B cell (primary cell): Measurements from ENCODE around the gene MYL10. TPM values are rescaled to one million over a fixed set of nuclear protein-coding genes. Genes with fewer than 3 reads are reported as not detected.

Source experiments
- ATAC-seq: fragments of 200-7000 bp; cut with Tn5 transposase; one replicate; pipeline ENCODE4 v1.10.0; 2021; ENCODE audit warnings: low read depth, mild to moderate bottlenecking, moderate number of reproducible peaks, moderate library complexity
- CTCF ChIA-PET: fragments of 350-600 bp; sonication (Branson Sonifier 250); formaldehyde crosslinking; loops from one replicate; lab custom pipeline; 2021; ENCODE audit warnings: antibody characterized with exemption, inconsistent platforms; lab: Charles Lee
- POLR2A ChIA-PET: fragments of 350-600 bp; sonication (Branson Sonifier 250); formaldehyde crosslinking; loops from one replicate; lab custom pipeline; 2021; ENCODE audit warnings: antibody characterized with exemption; lab: Charles Lee
- DNase-seq: peaks from one replicate; pipeline ENCODE4 v3.0.0; 2013
- H2AFZ ChIP-seq: 2 replicates; pipeline ENCODE4 v1.6.1; 2012; ENCODE audit warnings: mild to moderate bottlenecking, low read depth, low read length; ENCODE audit not compliant: insufficient read depth, poor library complexity, severe bottlenecking
- H3K27ac ChIP-seq, 2 donors: 1 replicate in 1 of 2; 2 replicates in 1 of 2; pipeline ENCODE4 v1.5.1; 2012 to 2013; ENCODE audit warnings: low read length in 2 of 2, mild to moderate bottlenecking in 2 of 2, moderate library complexity in 1 of 2
- H3K27me3 ChIP-seq, 4 experiments: fragments of 200-600 bp in 1 of 4; sonication (generic) in 1 of 4; replicated peaks in 1 of 4; 1 replicate in 2 of 4; 2 replicates in 2 of 4; pipeline versions ENCODE4 v1.6.1 to v1.7.0; 2013 to 2016; ENCODE audit warnings: low read length in 3 of 4, mild to moderate bottlenecking in 2 of 4, mixed read lengths in 1 of 4, moderate library complexity in 1 of 4; ENCODE audit not compliant: insufficient read depth in 4 of 4, control insufficient read depth in 3 of 4; ENCODE audit errors: control extremely low read depth in 1 of 4
- H3K36me3 ChIP-seq, 2 experiments: replicated peaks in 1 of 2; 1 replicate in 1 of 2; 2 replicates in 1 of 2; pipeline versions ENCODE4 v1.6.1 to v1.7.1; 2013; ENCODE audit warnings: low read length in 1 of 2; ENCODE audit not compliant: insufficient read depth in 2 of 2, control insufficient read depth in 1 of 2; ENCODE audit errors: control extremely low read depth in 1 of 2, extremely low read depth in 1 of 2
- H3K4me1 ChIP-seq, 2 donors: fragments of 200-600 bp in 1 of 2; sonication (generic) in 1 of 2; 1 replicate in 1 of 2; 2 replicates in 1 of 2; pipeline versions ENCODE4 v1.5.1 to v1.6.1; 2013 to 2017; ENCODE audit warnings: low read length in 2 of 2; ENCODE audit not compliant: control insufficient read depth in 2 of 2, insufficient read depth in 2 of 2
- H3K4me2 ChIP-seq: replicated peaks from 2 replicates; pipeline ENCODE3; 2012; ENCODE audit warnings: mild to moderate bottlenecking, low read depth, low read length; ENCODE audit not compliant: poor library complexity, severe bottlenecking
- H3K4me3 ChIP-seq, 5 experiments: fragments of 200-600 bp in 1 of 5; sonication (generic) in 1 of 5; 1 replicate in 3 of 5; 2 replicates in 2 of 5; pipeline versions ENCODE4 v1.5.1 to v1.7.0; 2011 to 2016; ENCODE audit warnings: low read length in 4 of 5, mild to moderate bottlenecking in 4 of 5, low read depth in 2 of 5, control low read depth in 1 of 5, moderate library complexity in 1 of 5; ENCODE audit not compliant: insufficient read depth in 1 of 5; ENCODE audit errors: control extremely low read depth in 1 of 5, extremely low read depth in 1 of 5
- H3K79me2 ChIP-seq: fragments of 200-600 bp; sonication (generic); one replicate; pipeline ENCODE4 v1.6.0; 2016; ENCODE audit warnings: low read length; ENCODE audit not compliant: control insufficient read depth, insufficient read depth
- H3K9ac ChIP-seq: fragments of 200-600 bp; sonication (generic); 2 replicates; pipeline ENCODE4 v1.6.1; 2017; ENCODE audit warnings: mild to moderate bottlenecking, low read length, moderate library complexity
- H3K9me3 ChIP-seq, 3 donors: one replicate each; pipeline versions ENCODE4 v1.6.1 to v1.7.1; 2013; ENCODE audit warnings: low read length in 2 of 3; ENCODE audit not compliant: control insufficient read depth in 2 of 3, insufficient read depth in 1 of 3; ENCODE audit errors: control extremely low read depth in 1 of 3
- H4K20me1 ChIP-seq: 2 replicates; pipeline ENCODE4 v1.6.0; 2012; ENCODE audit warnings: mild to moderate bottlenecking, low read length; ENCODE audit not compliant: insufficient read depth, control insufficient read depth, poor library complexity, severe bottlenecking
- H3K27ac Mint-ChIP-seq: one replicate; pipeline ENCODE4 v1.8.0; 2021; ENCODE audit warnings: mixed read lengths
- H3K27me3 Mint-ChIP-seq: one replicate; pipeline ENCODE4 v1.8.0; 2021; ENCODE audit warnings: mixed read lengths
- H3K4me1 Mint-ChIP-seq: one replicate; pipeline ENCODE4 v1.8.0; 2021; ENCODE audit warnings: mixed read lengths
- H3K4me3 Mint-ChIP-seq: one replicate; pipeline ENCODE4 v1.8.0; 2021; ENCODE audit warnings: mixed read lengths
- H3K9me3 Mint-ChIP-seq: one replicate; pipeline ENCODE4 v1.8.0; 2022; ENCODE audit warnings: mixed read lengths; ENCODE audit not compliant: insufficient read depth
- EZH2 ChIP-seq: IDR thresholded peaks from 2 replicates; pipeline ENCODE4 v1.6.1; 2012; ENCODE audit warnings: borderline replicate concordance, low read depth, mild to moderate bottlenecking, moderate library complexity, low read length; ENCODE audit not compliant: insufficient read depth, poor library complexity, severe bottlenecking
- WGBS: methylation state at CpG from one replicate; pipeline ENCODE4 v1.1.5; 2013; ENCODE audit warnings: missing lambda C conversion rate; ENCODE audit not compliant: insufficient coverage; 5-methylcytosine and 5-hydroxymethylcytosine counted together
- intact Hi-C: fragments of 100-400 bp; cut with micrococcal nuclease; formaldehyde crosslinking; loops from one replicate; pipeline ENCODE4 v1.10.0; 2022
- polyA plus RNA-seq: library from polyadenylated mRNA; depleted of rRNA; stranded (reverse); fragments of >200 nt; gene quantifications from 2 replicates; pipeline ENCODE4 v1.2.3, GENCODE V29; 2012
- total RNA-seq, 2 donors: library from RNA; stranded (reverse); fragments of 120-200 nt in 1 of 2; gene quantifications; 1 replicate in 1 of 2; 2 replicates in 1 of 2; pipeline versions ENCODE4 v1.2.3 to v1.2.4, GENCODE V29; 2013 to 2022
- TF ChIP-seq, protein P1 (sequence below): fragments of 200-600 bp; IDR thresholded peaks from one replicate; pipeline ENCODE4 v1.8.0; 2022; ENCODE audit warnings: antibody characterized with exemption, mild to moderate bottlenecking

MYL10 gene
- total and polyA plus RNA-seq, 2 donors (not counting 1 experiment from before 2014, with no cell fraction given): not detected

DNA sequence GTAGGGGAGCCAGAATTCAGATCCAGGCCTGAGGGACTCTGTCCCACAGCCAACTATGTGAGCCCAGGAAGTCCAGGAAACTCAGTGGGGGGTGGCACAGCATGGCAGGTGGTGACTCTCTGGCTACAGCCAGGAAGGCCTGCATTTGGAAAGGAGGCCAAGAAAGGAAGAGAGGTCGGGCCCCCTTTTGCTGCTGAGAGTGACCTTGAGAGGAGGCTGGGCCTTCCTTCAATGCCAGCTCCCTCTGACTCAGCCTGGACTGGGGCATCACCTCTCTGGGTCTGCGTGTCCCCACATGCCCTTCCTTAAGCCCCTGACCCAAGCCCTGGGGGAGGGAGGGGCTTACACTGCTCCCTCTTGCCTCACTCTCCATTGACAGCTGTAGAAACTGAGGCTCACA is 6.4 kb upstream of the MYL10 start:
- no peaks in the 10 kb centered on the region for H3K4me1 Mint-ChIP-seq
- no peaks in the 10 kb centered on the region for H4K20me1 ChIP-seq
- H2AFZ ChIP-seq: no peak overlapping the region
- no peak overlapping the region for H3K27ac ChIP-seq
- H3K27me3 Mint-ChIP-seq: peaks cover 5% of the 10 kb centered on the region
- H3K9me3 Mint-ChIP-seq: no peaks in the 10 kb centered on the region
- ATAC-seq (no peak), DNase-seq (no peak)
- TF ChIP-seq EZH2: no peak
- TF ChIP-seq, protein P1, sequence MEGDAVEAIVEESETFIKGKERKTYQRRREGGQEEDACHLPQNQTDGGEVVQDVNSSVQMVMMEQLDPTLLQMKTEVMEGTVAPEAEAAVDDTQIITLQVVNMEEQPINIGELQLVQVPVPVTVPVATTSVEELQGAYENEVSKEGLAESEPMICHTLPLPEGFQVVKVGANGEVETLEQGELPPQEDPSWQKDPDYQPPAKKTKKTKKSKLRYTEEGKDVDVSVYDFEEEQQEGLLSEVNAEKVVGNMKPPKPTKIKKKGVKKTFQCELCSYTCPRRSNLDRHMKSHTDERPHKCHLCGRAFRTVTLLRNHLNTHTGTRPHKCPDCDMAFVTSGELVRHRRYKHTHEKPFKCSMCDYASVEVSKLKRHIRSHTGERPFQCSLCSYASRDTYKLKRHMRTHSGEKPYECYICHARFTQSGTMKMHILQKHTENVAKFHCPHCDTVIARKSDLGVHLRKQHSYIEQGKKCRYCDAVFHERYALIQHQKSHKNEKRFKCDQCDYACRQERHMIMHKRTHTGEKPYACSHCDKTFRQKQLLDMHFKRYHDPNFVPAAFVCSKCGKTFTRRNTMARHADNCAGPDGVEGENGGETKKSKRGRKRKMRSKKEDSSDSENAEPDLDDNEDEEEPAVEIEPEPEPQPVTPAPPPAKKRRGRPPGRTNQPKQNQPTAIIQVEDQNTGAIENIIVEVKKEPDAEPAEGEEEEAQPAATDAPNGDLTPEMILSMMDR: no peak
- intact Hi-C loops: no loop called here
- no peak overlapping the region for H3K4me3 Mint-ChIP-seq
- ChIA-PET POLR2A (no interaction called here), CTCF (interaction anchor here (0.6 kb wide), 1 partner anchor 1758 kb away, joined by 4 read pairs; no protein-coding TSS in a partner anchor)
- peaks cover 0 to 13% (median 0%) of the 10 kb centered on the region in 3 donors for H3K9me3 ChIP-seq
- H3K9ac ChIP-seq: no peak overlapping the region
- no peaks in the 10 kb centered on the region for H3K4me1 ChIP-seq
- no peaks in the 10 kb centered on the region for H3K27me3 ChIP-seq
- no peak overlapping the region for H3K27ac Mint-ChIP-seq
- H3K4me2 ChIP-seq: no peak overlapping the region
- no peak overlapping the region for H3K4me3 ChIP-seq
- no peaks in the 10 kb centered on the region for H3K79me2 ChIP-seq
- WGBS: 60% methylated on average over 1 of the region's 2 CpGs
- no peaks in the 10 kb centered on the region for H3K36me3 ChIP-seq

DNA sequence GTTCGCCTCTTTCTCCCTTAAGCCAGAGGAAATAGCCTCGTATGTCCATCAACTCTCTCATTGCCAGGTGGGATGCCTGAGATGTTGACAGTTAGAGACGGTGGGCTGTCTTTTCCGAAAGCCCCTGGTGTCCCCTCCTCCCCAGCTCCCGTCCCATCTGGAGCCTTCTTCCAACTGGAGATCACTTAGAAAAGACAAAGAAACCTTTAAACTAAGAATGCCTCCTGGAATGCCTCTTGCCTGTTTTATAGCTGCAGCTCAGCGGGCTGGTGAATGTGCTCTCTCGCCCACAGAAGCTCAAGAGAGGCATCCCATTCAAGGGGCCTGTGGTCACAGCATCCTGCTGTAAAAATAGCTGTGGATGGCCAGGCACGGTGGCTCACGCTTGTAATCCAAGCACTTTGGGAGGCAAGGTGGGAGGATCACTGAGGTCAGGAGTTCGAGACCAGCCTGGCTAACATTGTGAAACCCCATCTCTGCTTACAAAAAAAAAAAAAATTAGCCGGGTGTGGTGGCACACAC is 5.2 kb upstream of the MYL10 start:
- 94% methylated on average over 5 of the region's 11 CpGs for WGBS
- no peak overlapping the region for H3K9ac ChIP-seq
- no peak overlapping the region for H3K27ac ChIP-seq
- Mint-ChIP-seq H3K4me1 (no peaks in the 10 kb centered on the region), H3K27ac (no peak overlapping the region), H3K9me3 (no peaks in the 10 kb centered on the region), H3K27me3 (peaks cover 5% of the 10 kb centered on the region), H3K4me3 (no peak overlapping the region)
- H3K79me2 ChIP-seq: no peaks in the 10 kb centered on the region
- ChIA-PET CTCF (no interaction called here), POLR2A (interaction anchor here (0.7 kb wide), 1 partner anchor 48 kb away, joined by 3 read pairs; no protein-coding TSS in a partner anchor)
- no peaks in the 10 kb centered on the region for H3K27me3 ChIP-seq
- no peaks in the 10 kb centered on the region for H4K20me1 ChIP-seq
- no peaks in the 10 kb centered on the region for H3K4me1 ChIP-seq
- no peaks in the 10 kb centered on the region for H3K36me3 ChIP-seq
- TF ChIP-seq EZH2: no peak
- TF ChIP-seq, protein P1: no peak
- H3K4me2 ChIP-seq: no peak overlapping the region
- intact Hi-C loops: no loop called here
- DNase-seq (no peak), ATAC-seq (no peak)
- H3K9me3 ChIP-seq: peaks cover 0 to 13% (median 0%) of the 10 kb centered on the region in 3 donors
- no peak overlapping the region for H2AFZ ChIP-seq
- H3K4me3 ChIP-seq: no peak overlapping the region
